ENCODE measurements around the gene LIN7C. TPM values are rescaled to one million over a fixed set of nuclear protein-coding genes. Genes with fewer than 3 reads are reported as not detected.
"Not testable (repeated sequence)": the region's sequence is repeated elsewhere in the genome, so short reads cannot be mapped to it uniquely, and the experiment has no call there.

The LIN7C gene
- total and polyA plus RNA-seq, 2 of the 13 experiments (the other 11 are each of a cell fraction or from before 2014, with no cell fraction given) = 14.8 to 37.2 TPM

DNA sequence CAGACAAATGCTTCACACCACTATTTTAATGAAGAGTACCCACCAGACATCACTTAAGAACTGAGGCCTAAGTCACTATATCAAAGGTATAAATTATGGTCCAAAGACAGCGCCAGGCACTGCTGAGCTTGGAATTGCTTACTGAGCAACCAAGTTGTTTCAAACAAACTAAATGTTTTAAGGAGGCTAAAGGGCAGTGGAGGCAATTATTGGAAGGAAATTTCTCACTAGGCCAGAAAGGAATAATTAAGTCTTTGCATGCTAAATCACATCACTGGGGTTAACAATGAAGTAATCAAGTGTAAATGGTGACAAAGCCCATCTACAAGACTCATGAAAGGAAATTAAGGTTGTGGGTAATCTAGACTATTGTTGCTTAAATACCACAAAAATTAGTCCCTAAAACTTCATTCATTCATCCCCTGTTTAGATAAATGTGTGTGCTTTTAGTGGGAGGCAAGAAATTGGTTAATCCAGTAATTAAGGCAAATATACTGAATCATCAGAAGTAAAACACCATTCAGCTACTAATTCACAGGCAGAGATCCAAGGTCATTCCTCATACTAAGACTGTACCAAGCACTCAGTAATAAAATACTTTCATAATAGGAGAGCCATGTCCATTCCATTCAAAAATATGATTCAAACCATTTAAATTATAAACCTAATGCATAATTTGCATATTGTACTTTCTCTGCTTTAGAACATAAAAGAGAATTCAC, 55.2 kb downstream of the LIN7C start:
- FAIRE-seq (no peak), ATAC-seq (no peak), DNase-seq (ENCODE audit: low spot score) (no peak)
- H3K4me2 ChIP-seq (ENCODE audit: low read depth, low read length) = no peak overlapping the region
- intact Hi-C loops (cut with micrococcal nuclease; ENCODE audit: unreplicated experiment) (no loop called here), in situ Hi-C loops (cut with HindIII; ENCODE audit: extremely low pct_ligation_motif_present, low pct_unique_long_range_greater_than_20kb) (no loop called here)
- peak overlapping the region; percentile 5 for H3K27ac ChIP-seq (ENCODE audit: extremely low read length, insufficient read depth, low read length)
- H3K79me2 ChIP-seq (ENCODE audit: insufficient read depth, low read length) = peaks cover 90% of the 10 kb centered on the region
- TF ChIP-seq, protein P1, sequence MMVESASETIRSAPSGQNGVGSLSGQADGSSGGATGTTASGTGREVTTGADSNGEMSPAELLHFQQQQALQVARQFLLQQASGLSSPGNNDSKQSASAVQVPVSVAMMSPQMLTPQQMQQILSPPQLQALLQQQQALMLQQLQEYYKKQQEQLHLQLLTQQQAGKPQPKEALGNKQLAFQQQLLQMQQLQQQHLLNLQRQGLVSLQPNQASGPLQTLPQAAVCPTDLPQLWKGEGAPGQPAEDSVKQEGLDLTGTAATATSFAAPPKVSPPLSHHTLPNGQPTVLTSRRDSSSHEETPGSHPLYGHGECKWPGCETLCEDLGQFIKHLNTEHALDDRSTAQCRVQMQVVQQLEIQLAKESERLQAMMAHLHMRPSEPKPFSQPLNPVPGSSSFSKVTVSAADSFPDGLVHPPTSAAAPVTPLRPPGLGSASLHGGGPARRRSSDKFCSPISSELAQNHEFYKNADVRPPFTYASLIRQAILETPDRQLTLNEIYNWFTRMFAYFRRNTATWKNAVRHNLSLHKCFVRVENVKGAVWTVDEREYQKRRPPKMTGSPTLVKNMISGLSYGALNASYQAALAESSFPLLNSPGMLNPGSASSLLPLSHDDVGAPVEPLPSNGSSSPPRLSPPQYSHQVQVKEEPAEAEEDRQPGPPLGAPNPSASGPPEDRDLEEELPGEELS (CRISPR knock-in tag; IDR thresholded peaks at IDR 0.05) = no peak
- TF ChIP-seq CENPX (CRISPR knock-in tag; IDR thresholded peaks at IDR 0.05) (no peak), PCBP2 (optimal IDR thresholded peaks at IDR 0.05; ENCODE audit: low read depth, low read length, poor library complexity, severe bottlenecking) (no peak)
- no peak overlapping the region for H3K9ac ChIP-seq (ENCODE audit: insufficient read depth, low read depth, low read length)
- no peak overlapping the region for H2AFZ ChIP-seq (ENCODE audit: low read length)
- H3K36me3 ChIP-seq (replicated peaks in 1 of 2; ENCODE audit: control insufficient read depth in 1 of 2, insufficient read depth in 2 of 2, low read length in 2 of 2) = no peaks in the 10 kb centered on the region
- 100% methylated on average over 1 of the region's 1 CpG for WGBS (ENCODE audit: low lambda C conversion rate)
- no peaks in the 10 kb centered on the region for H3K27me3 ChIP-seq (ENCODE audit: control insufficient read depth in 1 of 2, insufficient read depth in 2 of 2, low read length in 2 of 2)
- POLR2A ChIA-PET = no interaction called here
- TSS peak; percentile 1 for BruUV-seq (replicated peaks)
- H3K4me3 ChIP-seq (replicated peaks in 1 of 3; ENCODE audit: insufficient read depth in 1 of 3, low read depth in 2 of 3, low read length in 3 of 3) = no peak overlapping the region
- peaks cover 46% of the 10 kb centered on the region for H4K20me1 ChIP-seq (ENCODE audit: insufficient read depth, low read length)
- H3K4me1 ChIP-seq (ENCODE audit: insufficient read depth, low read length) = peaks cover 57% of the 10 kb centered on the region
- CTCF ChIA-PET (ENCODE audit: low intra/inter-chr PET ratio, low total read pairs) = no interaction called here
- no peaks in the 10 kb centered on the region for H3K9me3 ChIP-seq (ENCODE audit: low read length)

DNA sequence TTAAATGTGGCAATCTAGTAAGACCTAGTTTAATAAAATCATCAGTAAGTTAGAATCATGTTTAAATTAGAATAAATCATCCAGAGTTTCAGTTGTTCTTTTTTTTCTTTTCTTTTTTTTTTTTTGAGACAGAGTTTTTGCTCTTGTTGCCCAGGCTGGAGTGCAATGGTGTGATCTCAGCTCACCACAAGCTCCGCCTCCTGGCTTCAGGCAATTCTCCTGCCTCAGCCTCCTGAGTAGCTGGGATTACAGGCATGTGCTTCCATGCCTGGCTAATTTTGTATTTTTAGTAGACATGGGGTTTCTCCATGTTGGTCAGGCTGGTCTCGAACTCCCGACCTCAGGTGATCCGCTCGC, 58.4 kb downstream of the LIN7C start:
- intact Hi-C loops (cut with micrococcal nuclease; ENCODE audit: unreplicated experiment); BruUV-seq (replicated peaks): not testable (repeated sequence)
- H3K79me2 ChIP-seq (ENCODE audit: insufficient read depth, low read length) = peaks cover 87% of the 10 kb centered on the region

More for the DNA sequence above, 58.4 kb downstream of the LIN7C start:
- CTCF ChIA-PET (ENCODE audit: low intra/inter-chr PET ratio, low total read pairs); H3K9me3 ChIP-seq (ENCODE audit: low read length); ATAC-seq; in situ Hi-C loops (cut with HindIII; ENCODE audit: extremely low pct_ligation_motif_present, low pct_unique_long_range_greater_than_20kb); FAIRE-seq; H2AFZ ChIP-seq (ENCODE audit: low read length); H3K4me2 ChIP-seq (ENCODE audit: low read depth, low read length); DNase-seq (ENCODE audit: low spot score); H3K9ac ChIP-seq (ENCODE audit: insufficient read depth, low read depth, low read length); H3K36me3 ChIP-seq (replicated peaks in 1 of 2; ENCODE audit: control insufficient read depth in 1 of 2, insufficient read depth in 2 of 2, low read length in 2 of 2); H3K27me3 ChIP-seq (ENCODE audit: control insufficient read depth in 1 of 2, insufficient read depth in 2 of 2, low read length in 2 of 2); H3K4me3 ChIP-seq (replicated peaks in 1 of 3; ENCODE audit: insufficient read depth in 1 of 3, low read depth in 2 of 3, low read length in 3 of 3); H3K27ac ChIP-seq (ENCODE audit: extremely low read length, insufficient read depth, low read length): not testable (repeated sequence)
- Histone ChIP-seq H4K20me1 (ENCODE audit: insufficient read depth, low read length) (peaks cover 54% of the 10 kb centered on the region), H3K4me1 (ENCODE audit: insufficient read depth, low read length) (peaks cover 54% of the 10 kb centered on the region)
- WGBS (ENCODE audit: low lambda C conversion rate) = 94% methylated on average over 5 of the region's 5 CpGs
- POLR2A ChIA-PET = interaction anchor here (1.4 kb wide), 1 partner anchor 25 kb away, joined by 4 read pairs; the partner anchor contains the start of gene LGR4
